GM23248 (cell line): ENCODE data around the gene MAML3. TPM values are rescaled to one million over a fixed set of nuclear protein-coding genes. Genes with fewer than 3 reads are reported as not detected.

Experiments used
- DNase-seq: peaks from one replicate; pipeline ENCODE4 v3.0.0-alpha.2; 2015
- H2AFZ ChIP-seq: fragments of 200-600 bp; sonication (generic); 2 replicates; pipeline ENCODE4 v1.6.1; 2016; ENCODE audit warnings: antibody characterized with exemption
- H3F3A ChIP-seq: fragments of 200-600 bp; sonication (generic); 2 replicates; pipeline ENCODE4 v1.6.1; 2016; ENCODE audit warnings: mild to moderate bottlenecking, antibody characterized with exemption, mixed run types; ENCODE audit not compliant: insufficient read depth
- H3K27ac ChIP-seq: fragments of 200-600 bp; sonication (generic); 2 replicates; pipeline ENCODE4 v1.5.1; 2016; ENCODE audit warnings: mild to moderate bottlenecking
- H3K27me3 ChIP-seq: fragments of 200-600 bp; sonication (generic); replicated peaks from 2 replicates; pipeline ENCODE4 v1.6.1; 2016; ENCODE audit warnings: mild to moderate bottlenecking; ENCODE audit not compliant: insufficient read depth
- H3K36me3 ChIP-seq: fragments of 200-600 bp; sonication (generic); 2 replicates; pipeline ENCODE4 v1.6.1; 2016; ENCODE audit warnings: low read depth, mild to moderate bottlenecking
- H3K4me1 ChIP-seq: fragments of 200-600 bp; sonication (generic); 2 replicates; pipeline ENCODE4 v1.6.1; 2016; ENCODE audit warnings: mild to moderate bottlenecking; ENCODE audit not compliant: insufficient read depth
- H3K4me2 ChIP-seq: fragments of 200-600 bp; sonication (generic); one replicate; pipeline ENCODE4 v1.6.1; 2016; ENCODE audit warnings: mild to moderate bottlenecking; ENCODE audit not compliant: unreplicated experiment
- H3K4me3 ChIP-seq: fragments of 200-600 bp; sonication (generic); 2 replicates; pipeline ENCODE4 v1.5.1; 2016; ENCODE audit warnings: mild to moderate bottlenecking
- H3K79me2 ChIP-seq: fragments of 200-600 bp; sonication (generic); 2 replicates; pipeline ENCODE4 v1.6.1; 2016; ENCODE audit warnings: mild to moderate bottlenecking; ENCODE audit not compliant: insufficient read depth
- H3K9ac ChIP-seq: fragments of 200-600 bp; sonication (generic); 2 replicates; pipeline ENCODE4 v1.6.1; 2016; ENCODE audit warnings: mild to moderate bottlenecking
- H3K9me2 ChIP-seq: fragments of 200-600 bp; sonication (generic); 2 replicates; pipeline ENCODE4 v1.6.1; 2016; ENCODE audit warnings: mixed run types, mild to moderate bottlenecking, moderate library complexity; ENCODE audit not compliant: insufficient read depth
- H3K9me3 ChIP-seq: fragments of 200-600 bp; sonication (generic); one replicate; pipeline ENCODE4 v1.6.1; 2017; ENCODE audit warnings: low read depth
- H4K20me1 ChIP-seq: fragments of 200-600 bp; sonication (generic); 2 replicates; pipeline ENCODE4 v1.6.0; 2016; ENCODE audit not compliant: insufficient read depth
- EZH2 ChIP-seq: fragments of 200-600 bp; sonication (generic); IDR thresholded peaks from 2 replicates; pipeline ENCODE4 v1.6.1; 2018; ENCODE audit warnings: antibody characterized with exemption, mild to moderate bottlenecking; ENCODE audit not compliant: insufficient read depth, poor library complexity, severe bottlenecking
- EZH2phosphoT487 ChIP-seq: fragments of 200-600 bp; sonication (generic); IDR thresholded peaks from 2 replicates; pipeline ENCODE4 v1.6.1; 2018; ENCODE audit warnings: antibody characterized with exemption, moderate library complexity, mild to moderate bottlenecking, low read depth; ENCODE audit not compliant: insufficient read depth
- WGBS, 2 experiments: methylation state at CpG; one replicate each; pipeline ENCODE4 v1.1.6; 2015 to 2017; ENCODE audit warnings: low lambda C conversion rate in 2 of 2, low coverage in 1 of 2; ENCODE audit errors: missing lambda C conversion rate in 2 of 2; 5-methylcytosine and 5-hydroxymethylcytosine counted together
- in situ Hi-C: fragments of 300-500 bp; cut with MboI; formaldehyde crosslinking; loops from 2 replicates; pipeline ENCODE4 v1.15.0; 2020
- polyA plus RNA-seq: library from polyadenylated mRNA; unstranded; fragments of >200 nt; fragmentation: Nextera tagmentation; extraction: Ambion mirVana; gene quantifications from 2 replicates; pipeline ENCODE4 v1.2.1, GENCODE V29; 2016
- total RNA-seq: library from RNA; depleted of rRNA; stranded (reverse); fragments of >200 nt; shearing (Covaris generic); gene quantifications from 2 replicates; pipeline ENCODE4 v1.2.3, GENCODE V29; 2014

MAML3 gene
- total and polyA plus RNA-seq, 2 experiments from 2014 or later: 0.96 to 1.5 TPM

DNA sequence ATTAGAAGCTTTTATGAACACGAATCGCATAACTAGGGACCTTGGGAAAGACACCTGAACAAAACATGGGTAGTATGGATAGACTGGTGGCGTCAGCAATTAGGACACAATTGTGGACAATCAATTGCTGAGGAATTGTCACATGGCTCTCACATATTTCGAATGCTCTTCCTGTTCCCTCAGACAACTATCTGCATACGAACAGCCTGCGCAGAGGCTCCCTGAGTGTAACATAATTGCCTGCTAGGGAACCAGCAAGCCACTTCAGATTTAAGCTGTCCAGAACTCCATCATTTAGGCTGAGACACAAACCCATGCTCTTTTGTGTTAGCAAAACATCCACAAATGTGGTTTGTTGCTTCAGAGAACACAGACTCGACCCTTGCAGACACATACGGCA, 327.6 kb downstream of the MAML3 start:
- Histone ChIP-seq H3K9ac (no peak overlapping the region), H2AFZ (no peak overlapping the region), H3K9me3 (no peaks in the 10 kb centered on the region), H3K79me2 (no peaks in the 10 kb centered on the region), H3K4me1 (no peaks in the 10 kb centered on the region), H3K4me2 (no peak overlapping the region), H3K27me3 (no peaks in the 10 kb centered on the region), H3K36me3 (no peaks in the 10 kb centered on the region), H3K27ac (no peak overlapping the region), H3K4me3 (no peak overlapping the region), H4K20me1 (no peaks in the 10 kb centered on the region), H3K9me2 (no peaks in the 10 kb centered on the region), H3F3A (no peaks in the 10 kb centered on the region)
- no peak for DNase-seq
- 72 to 77% methylated on average over 8 of the region's 8 CpGs for WGBS, 2 experiments
- TF ChIP-seq EZH2phosphoT487 (no peak), EZH2 (no peak)
- in situ Hi-C loops: no loop called here

DNA sequence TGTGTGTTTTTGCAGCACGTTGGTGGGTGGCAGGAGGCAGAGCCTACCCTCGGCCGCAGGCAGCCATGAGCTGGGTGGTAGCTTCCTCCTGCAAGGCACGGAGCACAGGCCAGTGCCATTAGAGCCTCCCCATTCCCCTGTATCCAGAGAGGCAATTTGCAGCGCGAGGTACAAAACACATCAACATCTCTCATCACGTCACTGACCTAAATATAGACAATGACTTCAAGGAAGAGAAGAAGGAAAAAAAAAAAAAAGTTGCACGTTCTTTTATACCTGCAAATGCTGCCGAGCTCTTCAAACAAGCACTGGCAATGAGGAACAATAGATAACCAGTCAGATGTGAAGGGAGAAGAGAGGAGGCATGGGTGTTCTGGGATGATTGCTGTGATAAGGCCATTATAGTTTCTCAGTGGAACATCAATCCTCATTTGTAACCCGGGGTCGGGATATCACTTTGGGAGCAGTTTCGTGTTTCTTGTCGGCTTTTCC, 328.4 kb downstream of the MAML3 start:
- H3K9ac ChIP-seq: no peak overlapping the region
- H3K27ac ChIP-seq: no peak overlapping the region
- DNase-seq: no peak
- no peaks in the 10 kb centered on the region for H3K9me3 ChIP-seq
- TF ChIP-seq EZH2: no peak
- no peak for TF ChIP-seq EZH2phosphoT487
- no peaks in the 10 kb centered on the region for H3K79me2 ChIP-seq
- no peaks in the 10 kb centered on the region for H3K36me3 ChIP-seq
- no peak overlapping the region for H2AFZ ChIP-seq
- H3K4me3 ChIP-seq: no peak overlapping the region
- in situ Hi-C loops: no loop called here
- H3K27me3 ChIP-seq: no peaks in the 10 kb centered on the region
- 64 to 67% methylated on average over 13 of the region's 13 CpGs for WGBS, 2 experiments
- no peaks in the 10 kb centered on the region for H3K9me2 ChIP-seq
- H4K20me1 ChIP-seq: no peaks in the 10 kb centered on the region
- no peak overlapping the region for H3K4me2 ChIP-seq
- H3K4me1 ChIP-seq: no peaks in the 10 kb centered on the region
- H3F3A ChIP-seq: no peaks in the 10 kb centered on the region

GRCh38 chr4:139824882-139825522, 329.0 kb downstream of the MAML3 start:
- H3K27ac ChIP-seq: no peak overlapping the region
- H3K4me1 ChIP-seq: no peaks in the 10 kb centered on the region
- no peaks in the 10 kb centered on the region for H3K36me3 ChIP-seq
- no peaks in the 10 kb centered on the region for H3K9me3 ChIP-seq
- in situ Hi-C loops: no loop called here
- no peak overlapping the region for H3K9ac ChIP-seq
- TF ChIP-seq EZH2phosphoT487 (no peak), EZH2 (no peak)
- H3K4me3 ChIP-seq: no peak overlapping the region
- 74 to 77% methylated on average over 8 to 9 of the region's 9 CpGs for WGBS, 2 experiments
- H3K9me2 ChIP-seq: no peaks in the 10 kb centered on the region
- no peaks in the 10 kb centered on the region for H3K79me2 ChIP-seq
- no peaks in the 10 kb centered on the region for H3K27me3 ChIP-seq
- H4K20me1 ChIP-seq: no peaks in the 10 kb centered on the region
- no peak for DNase-seq
- no peak overlapping the region for H2AFZ ChIP-seq
- no peak overlapping the region for H3K4me2 ChIP-seq
- no peaks in the 10 kb centered on the region for H3F3A ChIP-seq

- Histone ChIP-seq H2AFZ (no peak overlapping the region), H3K4me3 (no peak overlapping the region), H3K9ac (no peak overlapping the region), H3K4me2 (no peak overlapping the region), H3K79me2 (no peaks in the 10 kb centered on the region), H3K9me2 (no peaks in the 10 kb centered on the region), H3K9me3 (no peaks in the 10 kb centered on the region), H3K27me3 (no peaks in the 10 kb centered on the region), H3K36me3 (no peaks in the 10 kb centered on the region), H3F3A (no peaks in the 10 kb centered on the region), H3K4me1 (no peaks in the 10 kb centered on the region), H3K27ac (no peak overlapping the region), H4K20me1 (no peaks in the 10 kb centered on the region)
- in situ Hi-C loops: no loop called here
- TF ChIP-seq EZH2 (no peak), EZH2phosphoT487 (no peak)
- WGBS, 2 experiments: 87 to 92% methylated on average over 5 of the region's 5 CpGs
- no peak for DNase-seq
Observed at GRCh38 chr4:139823746-139824145, 330.2 kb downstream of the MAML3 start.
